HG03432 (cell line): ENCODE measurements around the gene RCOR1.
"Not testable (repeated sequence)": the region's sequence is repeated elsewhere in the genome, so short reads cannot be mapped to it uniquely, and the experiment has no call there.

Experiments
- ATAC-seq: cut with Tn5 transposase; IDR thresholded peaks from one replicate; pipeline ENCODE4 v1.9.1; 2021; ENCODE audit warnings: mild to moderate bottlenecking, moderate library complexity; ENCODE audit not compliant: unreplicated experiment

The RCOR1 gene

GRCh38 chr14:102591944-102592762 lies at the start of gene RCOR1:
TSS of gene RCOR1 (plus strand) at chr14:102592649. CDS start at chr14:102592887, 238 bp downstream.
- ATAC-seq: peak; percentile 79

GRCh38 chr14:102544046-102544746 lies 48.3 kb upstream of the RCOR1 start:
- no peak for ATAC-seq

GRCh38 chr14:102544747-102545460 lies 47.5 kb upstream of the RCOR1 start:
- no peak for ATAC-seq

- ATAC-seq: no peak
These were observed 46.8 kb upstream of the RCOR1 start for GRCh38 chr14:102545461-102546265.

GRCh38 chr14:102548616-102549240 lies 43.7 kb upstream of the RCOR1 start:
- no peak for ATAC-seq

GRCh38 chr14:102550927-102551401 lies 41.5 kb upstream of the RCOR1 start:
- not testable (repeated sequence) for ATAC-seq

- ATAC-seq: no peak
These were observed 40.3 kb upstream of the RCOR1 start for GRCh38 chr14:102551995-102552705.

- no peak for ATAC-seq
These were observed 37.3 kb upstream of the RCOR1 start for GRCh38 chr14:102554821-102555819.

GRCh38 chr14:102556098-102556677 lies 36.3 kb upstream of the RCOR1 start:
- ATAC-seq: no peak

- ATAC-seq: no peak
These were observed 34.8 kb upstream of the RCOR1 start for GRCh38 chr14:102557434-102558226.

GRCh38 chr14:102558556-102558955 lies 33.9 kb upstream of the RCOR1 start:
- no peak for ATAC-seq

GRCh38 chr14:102560458-102561261 lies 31.8 kb upstream of the RCOR1 start:
- no peak for ATAC-seq

- ATAC-seq: peak; percentile 52
These were observed 27.0 kb upstream of the RCOR1 start for GRCh38 chr14:102565331-102565887.

GRCh38 chr14:102565959-102566358 lies 26.5 kb upstream of the RCOR1 start:
- no peak for ATAC-seq

GRCh38 chr14:102568115-102568614 lies 24.3 kb upstream of the RCOR1 start:
- ATAC-seq: no peak
